HepG2 (cell line): ENCODE measurements around the gene TCERG1. TPM values are rescaled to one million over a fixed set of nuclear protein-coding genes. Genes with fewer than 3 reads are reported as not detected.

Experiments used
- ATAC-seq: fragments of 200-7000 bp; cut with Tn5 transposase; 3 replicates; pipeline ENCODE4 v1.9.1; 2020; ENCODE audit warnings: mild to moderate bottlenecking, moderate library complexity
- BruUV-seq: library from RNA; stranded (reverse); fragments of 400-500 nt; replicated peaks from 2 replicates; lab custom pipeline; 2021; lab: Mats Ljungman, UMichigan
- CTCF ChIA-PET: fragments of 300-600 bp; formaldehyde crosslinking; extraction: SDS; loops from one replicate; lab custom pipeline; 2021; ENCODE audit warnings: low total read pairs, inconsistent platforms, low intra/inter-chr PET ratio; lab: Yijun Ruan, JAX
- POLR2A ChIA-PET: fragments of 350-600 bp; sonication (Branson Sonifier 250); formaldehyde crosslinking; loops from one replicate; lab custom pipeline; 2020; ENCODE audit warnings: antibody characterized with exemption, inconsistent platforms; lab: Yijun Ruan, JAX
- DNase-seq: peaks from one replicate; pipeline ENCODE4 v3.0.0-alpha.2; 2015; ENCODE audit warnings: low spot score
- FAIRE-seq: peaks from 3 replicates; lab custom pipeline; 2011; peaks lifted over from hg19 to GRCh38; lab: Jason Lieb, UNC
- H2AFZ ChIP-seq: one replicate; pipeline ENCODE4 v1.6.1; 2011; ENCODE audit warnings: low read length, inconsistent platforms
- H3K27ac ChIP-seq: fragments of 300-600 bp; 3 replicates; pipeline ENCODE4 v1.8.0; 2011; ENCODE audit warnings: mixed run types, mild to moderate bottlenecking, mixed read lengths, low read length, inconsistent platforms; ENCODE audit not compliant: insufficient read depth; ENCODE audit errors: extremely low read length
- H3K27me3 ChIP-seq, 2 experiments: fragments of 200-600 bp in 1 of 2; 2 replicates in 1 of 2; 3 replicates in 1 of 2; pipeline versions ENCODE4 v1.6.0 to v1.8.0; 2011; ENCODE audit warnings: low read length in 2 of 2, mild to moderate bottlenecking in 2 of 2, moderate library complexity in 2 of 2, inconsistent platforms in 1 of 2; ENCODE audit not compliant: insufficient read depth in 2 of 2, control insufficient read depth in 1 of 2
- H3K36me3 ChIP-seq, 2 experiments: fragments of 200-600 bp in 1 of 2; replicated peaks in 1 of 2; 2 replicates in 1 of 2; 3 replicates in 1 of 2; pipeline versions ENCODE4 v1.5.1 to v1.8.0; 2011; ENCODE audit warnings: low read length in 2 of 2, inconsistent platforms in 1 of 2; ENCODE audit not compliant: insufficient read depth in 2 of 2, control insufficient read depth in 1 of 2
- H3K4me1 ChIP-seq: 2 replicates; pipeline ENCODE4 v1.5.1; 2012; ENCODE audit warnings: low read length, inconsistent platforms; ENCODE audit not compliant: insufficient read depth
- H3K4me2 ChIP-seq: 2 replicates; pipeline ENCODE4 v1.6.0; 2011; ENCODE audit warnings: low read depth, low read length, inconsistent platforms
- H3K4me3 ChIP-seq, 3 experiments: fragments of 200-600 bp in 1 of 3; sonication (generic), shearing (Covaris generic) in 1 of 3; replicated peaks in 1 of 3; 2 replicates each; pipeline ENCODE4 v1.5.1; 2011 to 2016; ENCODE audit warnings: low read length in 3 of 3, inconsistent platforms in 2 of 3, low read depth in 2 of 3, mild to moderate bottlenecking in 2 of 3, control low read depth in 1 of 3, mixed read lengths in 1 of 3; ENCODE audit not compliant: insufficient read depth in 1 of 3
- H3K79me2 ChIP-seq: one replicate; pipeline ENCODE4 v1.6.1; 2011; ENCODE audit warnings: low read length, inconsistent platforms; ENCODE audit not compliant: insufficient read depth
- H3K9ac ChIP-seq: 2 replicates; pipeline ENCODE4 v1.6.0; 2011; ENCODE audit warnings: mild to moderate bottlenecking, low read depth, low read length, inconsistent platforms; ENCODE audit not compliant: insufficient read depth
- H3K9me3 ChIP-seq: 2 replicates; pipeline ENCODE4 v1.5.1; 2012; ENCODE audit warnings: mild to moderate bottlenecking, low read length
- H4K20me1 ChIP-seq: 2 replicates; pipeline ENCODE4 v1.6.0; 2011; ENCODE audit warnings: inconsistent platforms, mild to moderate bottlenecking, low read length, moderate library complexity; ENCODE audit not compliant: insufficient read depth
- BATF2 ChIP-seq: sonication (generic); formaldehyde crosslinking; IDR thresholded peaks from 2 replicates; pipeline ENCODE4 v1.8.0; 2022; ENCODE audit warnings: mild to moderate bottlenecking, missing genetic modification reagents, moderate library complexity
- CTCF ChIP-seq: sonication (generic); formaldehyde crosslinking; IDR thresholded peaks from 2 replicates; pipeline ENCODE4 v1.5.0; 2020; ENCODE audit warnings: mild to moderate bottlenecking, missing genetic modification reagents, moderate library complexity
- FOXP1 ChIP-seq, 2 experiments: fragments of 450-650 bp in 1 of 2; IDR thresholded peaks; 2 replicates each; pipeline ENCODE4 v1.6.1; 2017 to 2018; ENCODE audit warnings: antibody characterized with exemption in 1 of 2
- GATAD1 ChIP-seq: IDR thresholded peaks from 2 replicates; pipeline ENCODE4 v1.6.1; 2016; ENCODE audit warnings: missing genetic modification reagents, missing compliant biosample characterization
- HINFP ChIP-seq: sonication (generic); formaldehyde crosslinking; IDR thresholded peaks from 2 replicates; pipeline ENCODE4 v1.4.0; 2020; ENCODE audit warnings: low read depth, mild to moderate bottlenecking, missing genetic modification reagents
- HMGXB4 ChIP-seq, 2 experiments: sonication (generic) in 1 of 2; formaldehyde crosslinking in 1 of 2; IDR thresholded peaks; 2 replicates each; pipeline versions ENCODE4 v1.4.0 to v1.6.1; 2018 to 2020; ENCODE audit warnings: missing genetic modification reagents in 2 of 2, borderline replicate concordance in 1 of 2, low read depth in 1 of 2, mild to moderate bottlenecking in 1 of 2, missing biosample characterization in 1 of 2
- KDM2A ChIP-seq: sonication (generic); formaldehyde crosslinking; IDR thresholded peaks from 2 replicates; pipeline ENCODE4 v1.4.0; 2020; ENCODE audit warnings: low read depth, missing genetic modification reagents, borderline replicate concordance
- PHF21A ChIP-seq: sonication (generic); formaldehyde crosslinking; IDR thresholded peaks from 2 replicates; pipeline ENCODE4 v1.5.0; 2020; ENCODE audit warnings: mild to moderate bottlenecking, missing genetic modification reagents
- RAD21 ChIP-seq: fragments of 450-650 bp; formaldehyde crosslinking; IDR thresholded peaks from 2 replicates; pipeline ENCODE4 v1.5.0; 2020; ENCODE audit warnings: mild to moderate bottlenecking
- SMC3 ChIP-seq: IDR thresholded peaks from 2 replicates; pipeline ENCODE4 v1.6.1; 2011; ENCODE audit warnings: low read length, improper control_type of control experiment
- STAG1 ChIP-seq: sonication (generic); formaldehyde crosslinking; IDR thresholded peaks from 2 replicates; pipeline ENCODE4 v1.4.0; 2020; ENCODE audit warnings: missing genetic modification reagents
- TARDBP ChIP-seq: sonication (generic); formaldehyde crosslinking; IDR thresholded peaks from 2 replicates; pipeline ENCODE4 v1.8.0; 2022; ENCODE audit warnings: mild to moderate bottlenecking, missing genetic modification reagents
- XRCC5 ChIP-seq: fragments of 200-400 bp; formaldehyde crosslinking; optimal IDR thresholded peaks from 2 replicates; pipeline ENCODE3; 2017; ENCODE audit warnings: mild to moderate bottlenecking, low read length
- ZNF329 ChIP-seq: sonication (generic); formaldehyde crosslinking; IDR thresholded peaks from 2 replicates; pipeline ENCODE4 v1.9.0; 2021; ENCODE audit warnings: low read depth, mild to moderate bottlenecking, missing genetic modification reagents
- ZNF615 ChIP-seq: sonication (generic); formaldehyde crosslinking; IDR thresholded peaks from 2 replicates; pipeline ENCODE4 v1.5.0; 2020; ENCODE audit warnings: mild to moderate bottlenecking, missing genetic modification reagents, borderline replicate concordance
- WGBS: methylation state at CpG from one replicate; pipeline ENCODE4 v1.1.6; 2017; ENCODE audit warnings: low lambda C conversion rate; 5-methylcytosine and 5-hydroxymethylcytosine counted together
- in situ Hi-C: cut with HindIII; loops from 2 replicates; pipeline ENCODE4 v1.10.0; 2017; ENCODE audit warnings: low pct_unique_long_range_greater_than_20kb; ENCODE audit not compliant: extremely low pct_ligation_motif_present
- intact Hi-C: fragments of 100-400 bp; cut with micrococcal nuclease; formaldehyde crosslinking; loops from one replicate; pipeline ENCODE4 v1.10.0; 2022; ENCODE audit not compliant: unreplicated experiment
- polyA plus RNA-seq, 8 experiments: library from polyadenylated mRNA; depleted of rRNA in 3 of 8; stranded (reverse) in 7 of 8; unstranded in 1 of 8; fragments of >200 nt; fragmentation: Illumina TruSeq in 4 of 8; extraction: Trizol in 4 of 8; gene quantifications; 2 replicates each; pipeline versions ENCODE4 v1.2.1 to v1.2.3, GENCODE V29; 2011 to 2016; ENCODE audit warnings: low read depth in 4 of 8, missing spikeins in 1 of 8, mixed read lengths in 1 of 8; ENCODE audit not compliant: insufficient read depth in 1 of 8
- total RNA-seq, 5 experiments: library from RNA; depleted of rRNA; stranded (reverse); fragments of >200 nt; fragmentation: Illumina TruSeq; extraction: Trizol; gene quantifications; 2 replicates each; pipeline ENCODE4 v1.2.3, GENCODE V29; 2016; ENCODE audit warnings: low read depth in 1 of 5

TCERG1 gene
- total and polyA plus RNA-seq, 2 of the 13 experiments (the other 11 are each of a cell fraction or from before 2014, with no cell fraction given), result 71.7 to 86.6 TPM

- Histone ChIP-seq H3K4me1 (no peaks in the 10 kb centered on the region), H2AFZ (no peak overlapping the region), H3K27me3 (no peaks in the 10 kb centered on the region), H3K79me2 (no peaks in the 10 kb centered on the region), H3K36me3 (no peaks in the 10 kb centered on the region), H3K27ac (no peak overlapping the region), H3K9me3 (no peaks in the 10 kb centered on the region), H3K4me2 (no peak overlapping the region), H4K20me1 (no peaks in the 10 kb centered on the region), H3K4me3 (no peak overlapping the region), H3K9ac (no peak overlapping the region)
- FAIRE-seq (peak; percentile 18), ATAC-seq (peak; percentile 98), DNase-seq (peak; percentile 38)
- BruUV-seq, result no TSS peak
- in situ Hi-C loops, result loop anchor here (5.0 to 10.0 kb wide), 2 partner anchors 425 to 643 kb away; no protein-coding TSS in a partner anchor
- 21% methylated on average over 16 of the region's 16 CpGs for WGBS
- ChIA-PET CTCF (interaction anchor here (1.1 to 2.1 kb wide), 3 partner anchors 9 to 647 kb away, joined by 3 to 15 read pairs (median 4); no protein-coding TSS in a partner anchor), POLR2A (interaction anchor here (0.6 kb wide), 1 partner anchor 10 kb away, joined by 3 read pairs; no protein-coding TSS in a partner anchor)
- intact Hi-C loops, result loop anchor here (1.0 to 5.0 kb wide), 2 partner anchors 80 to 424 kb away; no protein-coding TSS in a partner anchor
- TF ChIP-seq XRCC5, result peak; percentile 55
- no peak for TF ChIP-seq HMGXB4 (CRISPR knock-in tag; IDR thresholded peaks at IDR 0.05; ENCODE audit: borderline replicate concordance in 1 of 2, low read depth in 1 of 2)
- TF ChIP-seq RAD21 (CRISPR knock-in tag), result 0 out of 2 replicates have a peak, but pooled peaks have one; percentile 35
- peak; percentile 39 for TF ChIP-seq SMC3
- TF ChIP-seq TARDBP (CRISPR knock-in tag), result no peak
- TF ChIP-seq CTCF (CRISPR knock-in tag), result peak; percentile 86
- TF ChIP-seq GATAD1 (CRISPR knock-in tag), result no peak
- no peak for TF ChIP-seq ZNF329 (CRISPR knock-in tag)
- peak; percentile 91 for TF ChIP-seq HINFP (CRISPR knock-in tag)
- no peak for TF ChIP-seq PHF21A (CRISPR knock-in tag)
- TF ChIP-seq KDM2A (CRISPR knock-in tag), result peak; percentile 45; the same call in 1 of the 2 replicates
- no peak for TF ChIP-seq FOXP1 (IDR thresholded peaks at IDR 0.05)
- no peak for TF ChIP-seq FOXP1 (CRISPR knock-in tag; IDR thresholded peaks at IDR 0.05)
- TF ChIP-seq BATF2 (CRISPR knock-in tag), result no peak
- TF ChIP-seq STAG1 (CRISPR knock-in tag), result peak; percentile 81
- no peak for TF ChIP-seq ZNF615 (CRISPR knock-in tag)
Observed at GRCh38 chr5:146541958-146542849, 95.1 kb downstream of the TCERG1 start.
